ENCODE measurements around the gene THOC6.

GRCh38 chr16:2992383-2993081 is 31.3 kb upstream of the THOC6 start:
- TF ChIP-seq, protein P1, sequence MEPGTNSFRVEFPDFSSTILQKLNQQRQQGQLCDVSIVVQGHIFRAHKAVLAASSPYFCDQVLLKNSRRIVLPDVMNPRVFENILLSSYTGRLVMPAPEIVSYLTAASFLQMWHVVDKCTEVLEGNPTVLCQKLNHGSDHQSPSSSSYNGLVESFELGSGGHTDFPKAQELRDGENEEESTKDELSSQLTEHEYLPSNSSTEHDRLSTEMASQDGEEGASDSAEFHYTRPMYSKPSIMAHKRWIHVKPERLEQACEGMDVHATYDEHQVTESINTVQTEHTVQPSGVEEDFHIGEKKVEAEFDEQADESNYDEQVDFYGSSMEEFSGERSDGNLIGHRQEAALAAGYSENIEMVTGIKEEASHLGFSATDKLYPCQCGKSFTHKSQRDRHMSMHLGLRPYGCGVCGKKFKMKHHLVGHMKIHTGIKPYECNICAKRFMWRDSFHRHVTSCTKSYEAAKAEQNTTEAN (CRISPR knock-in tag; IDR thresholded peaks at IDR 0.05) = no peak
- no peak for TF ChIP-seq STAG1 (CRISPR knock-in tag; IDR thresholded peaks at IDR 0.05; ENCODE audit: borderline replicate concordance)
- no peak for TF ChIP-seq CHCHD3 (CRISPR knock-in tag; IDR thresholded peaks at IDR 0.05)
- TF ChIP-seq SRSF7 (optimal IDR thresholded peaks at IDR 0.05; ENCODE audit: low read depth, low read length) = no peak
- no peak for TF ChIP-seq ZNF384 (IDR thresholded peaks at IDR 0.05; ENCODE audit: low read depth, low read length)
- TF ChIP-seq NFYB (IDR thresholded peaks at IDR 0.05; ENCODE audit: extremely low read depth, insufficient read length) = no peak
- no peak for TF ChIP-seq POLR2AphosphoS5 (IDR thresholded peaks at IDR 0.05; ENCODE audit: control insufficient read depth, insufficient read depth, low read depth, low read length)
- no peak for TF ChIP-seq HMGXB4 (CRISPR knock-in tag; IDR thresholded peaks at IDR 0.05)

Data from K562 (cell line).